ENCODE data around the gene TMEM106C.

TMEM106C gene

GRCh38 chr12:47988073-47989022, 25.0 kb downstream of the TMEM106C start:
- no CpG with 5 or more reads among the region's 15 CpGs for whole genome bisulfite sequencing, 2 donors (ENCODE audit: extremely low coverage in 2 of 2, insufficient read length in 2 of 2, insufficient replicate concordance in 1 of 2)
- Histone ChIP-seq H3K9ac (ENCODE audit: low read depth, low read length, poor library complexity) (no peak overlapping the region), H3K36me3 (replicated peaks in 1 of 2; ENCODE audit: control insufficient read depth in 2 of 2, insufficient read depth in 2 of 2, low read length in 2 of 2) (peaks cover 84 to 96% of the 10 kb centered on the region in 2 donors), H3K23ac (ENCODE audit: low read depth, low read length, poor library complexity) (no peak overlapping the region), H4K8ac (ENCODE audit: low read depth, low read length) (no peak overlapping the region), H2BK15ac (ENCODE audit: low read length) (no peak overlapping the region), H2AFZ (ENCODE audit: low read length) (no peak overlapping the region), H2BK120ac (ENCODE audit: low read depth, low read length) (no peak overlapping the region), H3K14ac (ENCODE audit: low read length) (no peak overlapping the region), H2BK12ac (ENCODE audit: low read length) (no peak overlapping the region), H3K27ac (replicated peaks; ENCODE audit: low read length) (peak overlapping the region; percentile 68), H2AK5ac (ENCODE audit: low read depth, low read length) (no peak overlapping the region), H3K27me3 (ENCODE audit: control insufficient read depth in 3 of 3, insufficient read depth in 3 of 3, low read depth in 1 of 3, low read length in 3 of 3) (no peaks in the 10 kb centered on the region), H4K91ac (ENCODE audit: low read depth, low read length, poor library complexity) (no peak overlapping the region), H3K79me1 (ENCODE audit: low read depth, low read length) (peaks cover 6% of the 10 kb centered on the region), H3K18ac (ENCODE audit: low read length) (peak overlapping the region; percentile 61), H2BK5ac (ENCODE audit: low read length) (no peak overlapping the region), H3K4me3 (ENCODE audit: low read length in 2 of 2) (peak overlapping the region in 1 of 2 donors; percentile 3), H3K9me3 (replicated peaks in 1 of 2; ENCODE audit: control insufficient read depth in 2 of 2, insufficient read depth in 1 of 2, low read depth in 1 of 2, low read length in 2 of 2) (no peaks in the 10 kb centered on the region), H3K4ac (ENCODE audit: low read length) (no peak overlapping the region), H3K4me2 (ENCODE audit: insufficient read depth, low read length, poor library complexity, severe bottlenecking) (peak overlapping the region; percentile 30), H3K4me1 (ENCODE audit: control insufficient read depth in 2 of 2, insufficient read depth in 1 of 2, low read depth in 1 of 2, low read length in 2 of 2) (peaks cover 18 to 44% of the 10 kb centered on the region in 2 donors)
- peak; percentile 90 for DNase-seq (ENCODE audit: low spot score)

GRCh38 chr12:47989023-47989417, 25.6 kb downstream of the TMEM106C start:
- H3K9me3 ChIP-seq (replicated peaks in 1 of 2; ENCODE audit: control insufficient read depth in 2 of 2, insufficient read depth in 1 of 2, low read depth in 1 of 2, low read length in 2 of 2) = no peaks in the 10 kb centered on the region
- H3K18ac ChIP-seq (ENCODE audit: low read length) = peak overlapping the region; percentile 17
- H2BK120ac ChIP-seq (ENCODE audit: low read depth, low read length) = no peak overlapping the region
- no peak overlapping the region for H3K14ac ChIP-seq (ENCODE audit: low read length)
- peaks cover 6% of the 10 kb centered on the region for H3K79me1 ChIP-seq (ENCODE audit: low read depth, low read length)
- peaks cover 18 to 44% of the 10 kb centered on the region in 2 donors for H3K4me1 ChIP-seq (ENCODE audit: control insufficient read depth in 2 of 2, insufficient read depth in 1 of 2, low read depth in 1 of 2, low read length in 2 of 2)
- H3K27me3 ChIP-seq (ENCODE audit: control insufficient read depth in 3 of 3, insufficient read depth in 3 of 3, low read depth in 1 of 3, low read length in 3 of 3) = no peaks in the 10 kb centered on the region
- WGBS, 2 donors (ENCODE audit: extremely low coverage in 2 of 2, insufficient read length in 2 of 2, insufficient replicate concordance in 1 of 2) = no CpG with 5 or more reads among the region's 8 CpGs
- no peak overlapping the region for H3K4ac ChIP-seq (ENCODE audit: low read length)
- no peak overlapping the region for H3K9ac ChIP-seq (ENCODE audit: low read depth, low read length, poor library complexity)
- H4K8ac ChIP-seq (ENCODE audit: low read depth, low read length) = no peak overlapping the region
- H3K23ac ChIP-seq (ENCODE audit: low read depth, low read length, poor library complexity) = no peak overlapping the region
- no peak overlapping the region for H2AK5ac ChIP-seq (ENCODE audit: low read depth, low read length)
- no peak overlapping the region for H2AFZ ChIP-seq (ENCODE audit: low read length)
- no peak overlapping the region for H4K91ac ChIP-seq (ENCODE audit: low read depth, low read length, poor library complexity)
- H3K36me3 ChIP-seq (replicated peaks in 1 of 2; ENCODE audit: control insufficient read depth in 2 of 2, insufficient read depth in 2 of 2, low read length in 2 of 2) = peaks cover 84 to 96% of the 10 kb centered on the region in 2 donors
- H2BK15ac ChIP-seq (ENCODE audit: low read length) = no peak overlapping the region
- peak overlapping the region; percentile 30 for H3K4me2 ChIP-seq (ENCODE audit: insufficient read depth, low read length, poor library complexity, severe bottlenecking)
- no peak for DNase-seq (ENCODE audit: low spot score)
- peak overlapping the region; percentile 68 for H3K27ac ChIP-seq (replicated peaks; ENCODE audit: low read length)
- no peak overlapping the region for H2BK12ac ChIP-seq (ENCODE audit: low read length)
- H3K4me3 ChIP-seq (ENCODE audit: low read length in 2 of 2) = no peak overlapping the region
- H2BK5ac ChIP-seq (ENCODE audit: low read length) = no peak overlapping the region

- no peak overlapping the region for H2BK120ac ChIP-seq (ENCODE audit: low read depth, low read length)
- no peak overlapping the region for H3K9ac ChIP-seq (ENCODE audit: low read depth, low read length, poor library complexity)
- no CpG with 5 or more reads among the region's 12 CpGs for WGBS, 2 donors (ENCODE audit: extremely low coverage in 2 of 2, insufficient read length in 2 of 2, insufficient replicate concordance in 1 of 2)
- H3K4me1 ChIP-seq (ENCODE audit: control insufficient read depth in 2 of 2, insufficient read depth in 1 of 2, low read depth in 1 of 2, low read length in 2 of 2) = peaks cover 18 to 44% of the 10 kb centered on the region in 2 donors
- no peak overlapping the region for H2AK5ac ChIP-seq (ENCODE audit: low read depth, low read length)
- H3K18ac ChIP-seq (ENCODE audit: low read length) = no peak overlapping the region
- H3K36me3 ChIP-seq (replicated peaks in 1 of 2; ENCODE audit: control insufficient read depth in 2 of 2, insufficient read depth in 2 of 2, low read length in 2 of 2) = peaks cover 84 to 96% of the 10 kb centered on the region in 2 donors
- no peak overlapping the region for H3K4me3 ChIP-seq (ENCODE audit: low read length in 2 of 2)
- no peak overlapping the region for H2BK5ac ChIP-seq (ENCODE audit: low read length)
- no peak overlapping the region for H3K27ac ChIP-seq (replicated peaks; ENCODE audit: low read length)
- H3K79me1 ChIP-seq (ENCODE audit: low read depth, low read length) = peaks cover 6% of the 10 kb centered on the region
- no peak overlapping the region for H2BK15ac ChIP-seq (ENCODE audit: low read length)
- H3K4me2 ChIP-seq (ENCODE audit: insufficient read depth, low read length, poor library complexity, severe bottlenecking) = no peak overlapping the region
- H2AFZ ChIP-seq (ENCODE audit: low read length) = no peak overlapping the region
- H2BK12ac ChIP-seq (ENCODE audit: low read length) = no peak overlapping the region
- no peaks in the 10 kb centered on the region for H3K27me3 ChIP-seq (ENCODE audit: control insufficient read depth in 3 of 3, insufficient read depth in 3 of 3, low read depth in 1 of 3, low read length in 3 of 3)
- no peaks in the 10 kb centered on the region for H3K9me3 ChIP-seq (replicated peaks in 1 of 2; ENCODE audit: control insufficient read depth in 2 of 2, insufficient read depth in 1 of 2, low read depth in 1 of 2, low read length in 2 of 2)
- no peak overlapping the region for H3K14ac ChIP-seq (ENCODE audit: low read length)
- no peak overlapping the region for H3K4ac ChIP-seq (ENCODE audit: low read length)
- H4K8ac ChIP-seq (ENCODE audit: low read depth, low read length) = no peak overlapping the region
- no peak overlapping the region for H4K91ac ChIP-seq (ENCODE audit: low read depth, low read length, poor library complexity)
- H3K23ac ChIP-seq (ENCODE audit: low read depth, low read length, poor library complexity) = no peak overlapping the region
- no peak for DNase-seq (ENCODE audit: low spot score)
Measured at GRCh38 chr12:47989666-47990065, 26.3 kb downstream of the TMEM106C start.

- H2AFZ ChIP-seq (ENCODE audit: low read length) = no peak overlapping the region
- H3K23ac ChIP-seq (ENCODE audit: low read depth, low read length, poor library complexity) = no peak overlapping the region
- H3K14ac ChIP-seq (ENCODE audit: low read length) = no peak overlapping the region
- H2BK5ac ChIP-seq (ENCODE audit: low read length) = no peak overlapping the region
- H4K8ac ChIP-seq (ENCODE audit: low read depth, low read length) = no peak overlapping the region
- no peak overlapping the region for H2BK12ac ChIP-seq (ENCODE audit: low read length)
- no peak overlapping the region for H3K4me3 ChIP-seq (ENCODE audit: low read length in 2 of 2)
- H3K4me1 ChIP-seq (ENCODE audit: control insufficient read depth in 2 of 2, insufficient read depth in 1 of 2, low read depth in 1 of 2, low read length in 2 of 2) = peaks cover 18 to 44% of the 10 kb centered on the region in 2 donors
- no CpG with 5 or more reads among the region's 7 CpGs for WGBS, 2 donors (ENCODE audit: extremely low coverage in 2 of 2, insufficient read length in 2 of 2, insufficient replicate concordance in 1 of 2)
- H2BK15ac ChIP-seq (ENCODE audit: low read length) = no peak overlapping the region
- peaks cover 84 to 96% of the 10 kb centered on the region in 2 donors for H3K36me3 ChIP-seq (replicated peaks in 1 of 2; ENCODE audit: control insufficient read depth in 2 of 2, insufficient read depth in 2 of 2, low read length in 2 of 2)
- H3K18ac ChIP-seq (ENCODE audit: low read length) = no peak overlapping the region
- no peak overlapping the region for H4K91ac ChIP-seq (ENCODE audit: low read depth, low read length, poor library complexity)
- H3K4me2 ChIP-seq (ENCODE audit: insufficient read depth, low read length, poor library complexity, severe bottlenecking) = no peak overlapping the region
- H3K27ac ChIP-seq (replicated peaks; ENCODE audit: low read length) = no peak overlapping the region
- H2AK5ac ChIP-seq (ENCODE audit: low read depth, low read length) = no peak overlapping the region
- H3K9me3 ChIP-seq (replicated peaks in 1 of 2; ENCODE audit: control insufficient read depth in 2 of 2, insufficient read depth in 1 of 2, low read depth in 1 of 2, low read length in 2 of 2) = no peaks in the 10 kb centered on the region
- H3K79me1 ChIP-seq (ENCODE audit: low read depth, low read length) = peaks cover 6% of the 10 kb centered on the region
- H2BK120ac ChIP-seq (ENCODE audit: low read depth, low read length) = no peak overlapping the region
- DNase-seq (ENCODE audit: low spot score) = no peak
- no peaks in the 10 kb centered on the region for H3K27me3 ChIP-seq (ENCODE audit: control insufficient read depth in 3 of 3, insufficient read depth in 3 of 3, low read depth in 1 of 3, low read length in 3 of 3)
- H3K4ac ChIP-seq (ENCODE audit: low read length) = no peak overlapping the region
- no peak overlapping the region for H3K9ac ChIP-seq (ENCODE audit: low read depth, low read length, poor library complexity)
Measured at GRCh38 chr12:47990351-47991105, 27.1 kb downstream of the TMEM106C start.

Data from neuronal stem cell (in vitro differentiated cells).